ENCODE data around the gene AGRP. TPM values are rescaled to one million over a fixed set of nuclear protein-coding genes. Genes with fewer than 3 reads are reported as not detected.
A peak's percentile ranks its signal among the peaks of the same experiment; 100 is the strongest.

The AGRP gene
- total and polyA plus RNA-seq, 7 experiments from 2014 or later, result not detected

DNA sequence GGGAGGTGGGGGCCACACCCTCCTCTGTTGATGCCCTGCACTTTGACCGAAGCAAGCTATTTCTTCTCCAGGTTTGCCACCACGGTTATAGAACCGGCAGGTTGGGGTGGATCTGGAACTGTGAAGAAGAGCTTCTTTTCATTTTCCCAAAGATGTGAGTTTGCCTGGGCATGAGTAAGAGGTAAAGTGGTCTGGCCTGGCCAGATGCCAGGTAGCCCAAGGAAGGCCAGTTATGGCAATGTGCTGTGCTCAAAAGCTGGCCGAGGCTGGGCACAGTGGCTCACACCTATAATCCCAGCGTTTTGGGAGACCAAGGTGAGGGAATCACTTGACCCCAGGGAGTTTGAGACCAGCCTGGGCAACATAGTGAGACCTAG lies 21.1 kb downstream of the AGRP start:
- Mint-ChIP-seq H3K27ac (no peak overlapping the region), H3K9me3 (no peaks in the 10 kb centered on the region), H3K4me1 (peaks cover 8 to 39% (median 22%) of the 10 kb centered on the region in 7 donors), H3K4me3 (no peak overlapping the region), H3K27me3 (no peaks in the 10 kb centered on the region), H3K36me3 (peaks cover 0 to 6% (median 0%) of the 10 kb centered on the region in 5 donors)
- ChIA-PET POLR2A (no interaction called here), CTCF (no interaction called here)
- DNase-seq (no peak), ATAC-seq (no peak)
- H3K4me3 ChIP-seq (ENCODE audit: low read length), result no peak overlapping the region
- H3K36me3 ChIP-seq (ENCODE audit: control insufficient read depth in 2 of 3, insufficient read depth in 3 of 3, low read length in 3 of 3), result peaks cover 0 to 30% (median 0%) of the 10 kb centered on the region in 3 experiments
- intact Hi-C loops (cut with micrococcal nuclease), result loop anchor here (10.0 kb wide), 2 partner anchors 107 to 187 kb away; partner anchors contain the start of gene PLEKHG4 (in 1 of the 2)
- no peaks in the 10 kb centered on the region for H3K27me3 ChIP-seq (ENCODE audit: control insufficient read depth in 2 of 2, insufficient read depth in 2 of 2, low read length in 2 of 2)
- no peak overlapping the region for H3K27ac ChIP-seq (ENCODE audit: low read depth, low read length)
- H3K9me3 ChIP-seq (ENCODE audit: control insufficient read depth in 2 of 3, low read length in 3 of 3), result no peaks in the 10 kb centered on the region
- peaks cover 0 to 7% of the 10 kb centered on the region in 2 donors for H3K4me1 ChIP-seq (ENCODE audit: control insufficient read depth in 2 of 2, insufficient read depth in 2 of 2, low read length in 2 of 2)

DNA sequence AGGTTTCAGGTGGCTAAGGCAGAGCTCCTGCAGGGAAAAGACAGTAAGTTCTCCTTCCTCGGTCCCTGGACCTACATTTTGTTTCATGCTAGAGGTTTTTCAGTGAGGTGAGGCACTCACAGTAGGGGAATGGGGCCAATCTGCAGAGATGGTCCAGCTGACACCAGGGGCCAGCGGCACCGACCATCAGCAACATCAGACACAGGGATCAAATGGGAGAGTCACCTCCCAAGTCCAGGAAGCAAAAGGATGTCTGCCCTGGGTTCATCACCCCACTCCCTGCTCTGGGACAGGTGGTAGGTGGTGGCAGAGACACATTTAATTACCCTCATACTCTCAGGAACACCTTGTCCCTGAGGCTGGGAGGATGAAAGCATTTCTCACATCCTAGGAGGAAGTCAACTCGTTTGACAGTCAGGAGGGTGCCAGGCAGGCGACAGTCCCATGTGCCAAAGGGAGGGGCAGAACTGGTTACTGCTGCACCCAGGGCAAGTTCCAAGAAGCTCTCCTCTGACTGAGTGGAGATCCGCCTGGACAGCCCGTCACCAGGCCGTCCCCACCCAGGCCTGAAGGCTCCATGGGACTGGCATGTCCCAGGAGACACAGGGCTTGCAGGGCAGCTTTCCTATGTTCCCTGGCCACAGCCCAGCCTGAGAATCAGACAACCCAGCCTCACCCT lies 21.6 kb downstream of the AGRP start:
- DNase-seq, result no peak
- H3K4me3 Mint-ChIP-seq, result no peak overlapping the region
- no peak overlapping the region for H3K27ac Mint-ChIP-seq
- H3K27me3 ChIP-seq (ENCODE audit: control insufficient read depth in 2 of 2, insufficient read depth in 2 of 2, low read length in 2 of 2), result no peaks in the 10 kb centered on the region
- no peak overlapping the region for H3K27ac ChIP-seq (ENCODE audit: low read depth, low read length)
- POLR2A ChIA-PET, result no interaction called here
- H3K9me3 Mint-ChIP-seq, result no peaks in the 10 kb centered on the region
- peaks cover 0 to 30% (median 0%) of the 10 kb centered on the region in 3 experiments for H3K36me3 ChIP-seq (ENCODE audit: control insufficient read depth in 2 of 3, insufficient read depth in 3 of 3, low read length in 3 of 3)
- H3K36me3 Mint-ChIP-seq, result peaks cover 0 to 10% (median 0%) of the 10 kb centered on the region in 5 donors
- peaks cover 0 to 7% of the 10 kb centered on the region in 2 donors for H3K4me1 ChIP-seq (ENCODE audit: control insufficient read depth in 2 of 2, insufficient read depth in 2 of 2, low read length in 2 of 2)
- CTCF ChIA-PET, result interaction anchor here (1.6 kb wide), 1 partner anchor 34 kb away, joined by 4 read pairs; no protein-coding TSS in a partner anchor
- no peak for ATAC-seq
- no peak overlapping the region for H3K4me3 ChIP-seq (ENCODE audit: low read length)
- intact Hi-C loops (cut with micrococcal nuclease), result loop anchor here (10.0 kb wide), 2 partner anchors 107 to 187 kb away; partner anchors contain the start of gene PLEKHG4 (in 1 of the 2)
- H3K4me1 Mint-ChIP-seq, result peaks cover 12 to 39% (median 25%) of the 10 kb centered on the region in 7 donors
- H3K27me3 Mint-ChIP-seq, result no peaks in the 10 kb centered on the region
- no peaks in the 10 kb centered on the region for H3K9me3 ChIP-seq (ENCODE audit: control insufficient read depth in 2 of 3, low read length in 3 of 3)

DNA sequence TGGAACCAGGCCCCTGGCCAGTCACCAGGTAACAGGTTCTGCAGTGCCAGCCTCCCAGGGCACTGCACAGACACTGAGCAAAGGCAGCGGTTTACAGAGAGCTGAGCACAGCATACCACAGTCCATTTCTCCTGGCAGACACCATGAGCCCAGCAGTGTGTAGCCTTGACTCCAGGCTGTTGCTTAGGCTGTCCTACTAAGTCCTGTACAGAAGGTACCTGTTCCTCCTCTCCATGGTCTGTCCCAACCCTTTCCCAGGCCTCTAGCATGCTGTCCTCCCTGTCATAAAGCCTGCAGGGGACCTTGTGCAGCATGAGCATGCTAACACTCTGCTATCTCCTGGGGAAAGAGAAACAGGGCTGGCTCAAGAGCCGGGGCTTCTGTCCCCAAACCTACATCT lies 22.4 kb downstream of the AGRP start:
- no peak overlapping the region for H3K27ac ChIP-seq (ENCODE audit: low read depth, low read length)
- intact Hi-C loops (cut with micrococcal nuclease), result loop anchor here (10.0 kb wide), 2 partner anchors 106 to 186 kb away; partner anchors contain the start of gene PLEKHG4 (in 1 of the 2)
- peaks cover 0 to 6% of the 10 kb centered on the region in 2 donors for H3K4me1 ChIP-seq (ENCODE audit: control insufficient read depth in 2 of 2, insufficient read depth in 2 of 2, low read length in 2 of 2)
- DNase-seq (no peak), ATAC-seq (no peak)
- no peaks in the 10 kb centered on the region for H3K9me3 ChIP-seq (ENCODE audit: control insufficient read depth in 2 of 3, low read length in 3 of 3)
- POLR2A ChIA-PET, result no interaction called here
- no peaks in the 10 kb centered on the region for H3K27me3 Mint-ChIP-seq
- H3K9me3 Mint-ChIP-seq, result no peaks in the 10 kb centered on the region
- peaks cover 0 to 10% (median 0%) of the 10 kb centered on the region in 5 donors for H3K36me3 Mint-ChIP-seq
- H3K4me3 ChIP-seq (ENCODE audit: low read length), result no peak overlapping the region
- no peak overlapping the region for H3K27ac Mint-ChIP-seq
- no peak overlapping the region for H3K4me3 Mint-ChIP-seq
- CTCF ChIA-PET, result interaction anchor here (1.6 kb wide), 1 partner anchor 33 kb away, joined by 4 read pairs; no protein-coding TSS in a partner anchor
- H3K36me3 ChIP-seq (ENCODE audit: control insufficient read depth in 2 of 3, insufficient read depth in 3 of 3, low read length in 3 of 3), result peaks cover 0 to 30% (median 0%) of the 10 kb centered on the region in 3 experiments
- H3K27me3 ChIP-seq (ENCODE audit: control insufficient read depth in 2 of 2, insufficient read depth in 2 of 2, low read length in 2 of 2), result no peaks in the 10 kb centered on the region
- peaks cover 17 to 40% (median 27%) of the 10 kb centered on the region in 7 donors for H3K4me1 Mint-ChIP-seq

DNA sequence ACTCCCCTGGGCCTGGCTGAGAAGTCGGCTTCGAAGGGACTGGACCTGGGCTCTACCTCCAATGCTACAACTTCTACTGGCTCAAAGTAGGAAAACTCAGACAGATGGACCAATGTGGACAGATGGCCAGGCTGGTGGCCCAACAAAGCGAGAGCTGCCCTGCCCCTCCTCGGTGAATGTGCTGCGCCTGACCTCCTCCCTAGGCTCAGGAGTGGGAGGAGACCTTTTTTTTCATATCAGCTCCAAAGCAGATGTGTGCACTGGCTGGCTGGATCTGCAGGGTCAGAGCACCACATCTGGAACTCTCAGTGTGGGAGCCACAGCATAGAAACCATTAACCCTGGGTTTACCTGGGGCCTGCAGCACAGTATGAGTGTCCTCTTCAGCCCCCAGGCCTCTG lies 23.2 kb downstream of the AGRP start:
- POLR2A ChIA-PET, result no interaction called here
- H3K4me1 Mint-ChIP-seq, result peaks cover 13 to 38% (median 25%) of the 10 kb centered on the region in 7 donors

GRCh38 chr16:67459861-67460150 lies 23.5 kb downstream of the AGRP start:
- H3K4me3 ChIP-seq (ENCODE audit: low read length), result no peak overlapping the region
- H3K27me3 ChIP-seq (ENCODE audit: control insufficient read depth in 2 of 2, insufficient read depth in 2 of 2, low read length in 2 of 2), result no peaks in the 10 kb centered on the region
- no peak overlapping the region for H3K27ac ChIP-seq (ENCODE audit: low read depth, low read length)
- no peaks in the 10 kb centered on the region for H3K4me1 ChIP-seq (ENCODE audit: control insufficient read depth in 2 of 2, insufficient read depth in 2 of 2, low read length in 2 of 2)
- peaks cover 0 to 30% (median 0%) of the 10 kb centered on the region in 3 experiments for H3K36me3 ChIP-seq (ENCODE audit: control insufficient read depth in 2 of 3, insufficient read depth in 3 of 3, low read length in 3 of 3)
- Mint-ChIP-seq H3K27me3 (no peaks in the 10 kb centered on the region), H3K27ac (peak overlapping the region in 1 of 9 donors; percentile 19), H3K36me3 (peaks cover 0 to 10% (median 0%) of the 10 kb centered on the region in 5 donors), H3K4me3 (no peak overlapping the region), H3K9me3 (no peaks in the 10 kb centered on the region), H3K4me1 (peaks cover 13 to 38% (median 25%) of the 10 kb centered on the region in 7 donors)
- no peaks in the 10 kb centered on the region for H3K9me3 ChIP-seq (ENCODE audit: control insufficient read depth in 2 of 3, low read length in 3 of 3)
- CTCF ChIA-PET, result no interaction called here
- DNase-seq, result no peak
- POLR2A ChIA-PET, result no interaction called here
- intact Hi-C loops (cut with micrococcal nuclease), result loop anchor here (10.0 kb wide), 2 partner anchors 105 to 185 kb away; partner anchors contain the start of gene PLEKHG4 (in 1 of the 2)
- no peak for ATAC-seq

More for the DNA sequence above, 23.2 kb downstream of the AGRP start:
- ATAC-seq (no peak), DNase-seq (no peak)
- CTCF ChIA-PET, result interaction anchor here (1.6 kb wide), 1 partner anchor 32 kb away, joined by 4 read pairs; no protein-coding TSS in a partner anchor
- Mint-ChIP-seq H3K4me3 (no peak overlapping the region), H3K9me3 (no peaks in the 10 kb centered on the region), H3K27me3 (no peaks in the 10 kb centered on the region), H3K36me3 (peaks cover 0 to 10% (median 0%) of the 10 kb centered on the region in 5 donors), H3K27ac (peak overlapping the region in 2 of 9 donors; percentile 19 to 30)
- Histone ChIP-seq H3K27me3 (ENCODE audit: control insufficient read depth in 2 of 2, insufficient read depth in 2 of 2, low read length in 2 of 2) (no peaks in the 10 kb centered on the region), H3K9me3 (ENCODE audit: control insufficient read depth in 2 of 3, low read length in 3 of 3) (no peaks in the 10 kb centered on the region), H3K4me1 (ENCODE audit: control insufficient read depth in 2 of 2, insufficient read depth in 2 of 2, low read length in 2 of 2) (no peaks in the 10 kb centered on the region), H3K4me3 (ENCODE audit: low read length) (no peak overlapping the region), H3K27ac (ENCODE audit: low read depth, low read length) (no peak overlapping the region), H3K36me3 (ENCODE audit: control insufficient read depth in 2 of 3, insufficient read depth in 3 of 3, low read length in 3 of 3) (peaks cover 0 to 30% (median 0%) of the 10 kb centered on the region in 3 experiments)
- intact Hi-C loops (cut with micrococcal nuclease), result loop anchor here (10.0 kb wide), 2 partner anchors 105 to 185 kb away; partner anchors contain the start of gene PLEKHG4 (in 1 of the 2)

GRCh38 chr16:67459066-67459860 lies 24.1 kb downstream of the AGRP start:
- no peak overlapping the region for H3K4me3 Mint-ChIP-seq
- intact Hi-C loops (cut with micrococcal nuclease), result no loop called here
- peak overlapping the region in 2 of 9 donors; percentile 32 to 62 for H3K27ac Mint-ChIP-seq
- no peak overlapping the region for H3K4me3 ChIP-seq (ENCODE audit: low read length)
- H3K9me3 Mint-ChIP-seq, result no peaks in the 10 kb centered on the region
- H3K36me3 Mint-ChIP-seq, result peaks cover 0 to 10% (median 0%) of the 10 kb centered on the region in 5 donors
- ChIA-PET CTCF (no interaction called here), POLR2A (no interaction called here)
- no peaks in the 10 kb centered on the region for H3K4me1 ChIP-seq (ENCODE audit: control insufficient read depth in 2 of 2, insufficient read depth in 2 of 2, low read length in 2 of 2)
- H3K36me3 ChIP-seq (ENCODE audit: control insufficient read depth in 2 of 3, insufficient read depth in 3 of 3, low read length in 3 of 3), result peaks cover 0 to 30% (median 0%) of the 10 kb centered on the region in 3 experiments
- H3K27me3 ChIP-seq (ENCODE audit: control insufficient read depth in 2 of 2, insufficient read depth in 2 of 2, low read length in 2 of 2), result no peaks in the 10 kb centered on the region
- DNase-seq (no peak), ATAC-seq (no peak)
- peaks cover 13 to 35% (median 25%) of the 10 kb centered on the region in 7 donors for H3K4me1 Mint-ChIP-seq
- no peak overlapping the region for H3K27ac ChIP-seq (ENCODE audit: low read depth, low read length)
- H3K9me3 ChIP-seq (ENCODE audit: control insufficient read depth in 2 of 3, low read length in 3 of 3), result no peaks in the 10 kb centered on the region
- no peaks in the 10 kb centered on the region for H3K27me3 Mint-ChIP-seq
